Endothelial cell of umbilical vein (primary cell): ENCODE results near the gene RNASEH2B. TPM values are rescaled to one million over a fixed set of nuclear protein-coding genes. Genes with fewer than 3 reads are reported as not detected.

Experiments used
- BruUV-seq: library from RNA; stranded (reverse); fragments of 400-500 nt; replicated peaks from 2 replicates; lab custom pipeline; 2021; lab: Mats Ljungman, UMichigan
- CTCF ChIA-PET: fragments of 300-600, 350-600 bp; sonication (Branson Sonifier 250); formaldehyde crosslinking; loops from one replicate; lab custom pipeline; 2021; ENCODE audit warnings: antibody characterized with exemption, inconsistent platforms; lab: Charles Lee
- POLR2A ChIA-PET: fragments of 300-600, 350-600 bp; sonication (Branson Sonifier 250); formaldehyde crosslinking; loops from one replicate; lab custom pipeline; 2021; ENCODE audit warnings: antibody characterized with exemption, inconsistent platforms; lab: Charles Lee
- DNase-seq: peaks from one replicate; pipeline ENCODE4 v3.0.0-alpha.2; 2011; ENCODE audit warnings: low read depth, low spot score
- FAIRE-seq: peaks from 2 replicates; lab custom pipeline; 2011; peaks lifted over from hg19 to GRCh38; lab: Jason Lieb, UNC
- H2AFZ ChIP-seq: 2 replicates; pipeline ENCODE4 v1.6.0; 2012; ENCODE audit warnings: low read depth, low read length, control low read depth, inconsistent platforms
- H3K27ac ChIP-seq: 2 replicates; pipeline ENCODE4 v1.5.1; 2011; ENCODE audit warnings: low read depth, mild to moderate bottlenecking, control low read depth, low read length, moderate library complexity; ENCODE audit not compliant: insufficient read depth
- H3K27me3 ChIP-seq, 2 experiments: 2 replicates each; pipeline versions ENCODE4 v1.6.0 to v1.6.1; 2011; ENCODE audit warnings: low read length in 2 of 2, mixed read lengths in 1 of 2; ENCODE audit not compliant: control insufficient read depth in 2 of 2, insufficient read depth in 2 of 2
- H3K36me3 ChIP-seq, 2 experiments: 2 replicates in 1 of 2; 3 replicates in 1 of 2; pipeline ENCODE4 v1.5.1; 2011; ENCODE audit warnings: low read length in 2 of 2, mild to moderate bottlenecking in 1 of 2, moderate library complexity in 1 of 2; ENCODE audit not compliant: control insufficient read depth in 2 of 2, insufficient read depth in 2 of 2; ENCODE audit errors: extremely low read depth in 1 of 2
- H3K4me1 ChIP-seq: 3 replicates; pipeline ENCODE4 v1.5.1; 2011; ENCODE audit warnings: mild to moderate bottlenecking, low read length; ENCODE audit not compliant: control insufficient read depth, insufficient read depth; ENCODE audit errors: extremely low read depth
- H3K4me2 ChIP-seq: 2 replicates; pipeline ENCODE4 v1.6.1; 2011; ENCODE audit warnings: low read length, control low read depth, mixed read lengths; ENCODE audit not compliant: insufficient read depth
- H3K4me3 ChIP-seq, 3 experiments: fragments of 200-600 bp in 1 of 3; sonication (generic), shearing (Covaris generic) in 1 of 3; replicated peaks in 1 of 3; 2 replicates each; pipeline ENCODE4 v1.5.1; 2011 to 2016; ENCODE audit warnings: control low read depth in 3 of 3, low read length in 3 of 3, mild to moderate bottlenecking in 2 of 3, inconsistent platforms in 1 of 3, low read depth in 1 of 3, moderate library complexity in 1 of 3; ENCODE audit not compliant: insufficient read depth in 1 of 3
- H3K79me2 ChIP-seq: 2 replicates; pipeline ENCODE4 v1.6.0; 2012; ENCODE audit warnings: low read length, inconsistent platforms; ENCODE audit not compliant: control insufficient read depth, insufficient read depth
- H3K9ac ChIP-seq: replicated peaks from 2 replicates; pipeline ENCODE3; 2011; ENCODE audit warnings: low read length, control low read depth; ENCODE audit not compliant: insufficient read depth; ENCODE audit errors: extremely low read depth
- H3K9me1 ChIP-seq: replicated peaks from 3 replicates; pipeline ENCODE4 v1.6.0; 2011; ENCODE audit warnings: mild to moderate bottlenecking, low read length; ENCODE audit not compliant: control insufficient read depth, insufficient read depth; ENCODE audit errors: extremely low read depth
- H3K9me3 ChIP-seq: replicated peaks from 2 replicates; pipeline ENCODE4 v1.5.1; 2012; ENCODE audit warnings: low read length, inconsistent platforms; ENCODE audit not compliant: control insufficient read depth, insufficient read depth
- H4K20me1 ChIP-seq: replicated peaks from 2 replicates; pipeline ENCODE3; 2011; ENCODE audit warnings: mild to moderate bottlenecking, low read length; ENCODE audit not compliant: control insufficient read depth, insufficient read depth; ENCODE audit errors: extremely low read depth
- CTCF ChIP-seq, 2 donors: IDR thresholded peaks; 1 replicate in 1 of 2; 2 replicates in 1 of 2; pipeline ENCODE4 v1.5.1; 2011; ENCODE audit warnings: low read length in 2 of 2, mild to moderate bottlenecking in 2 of 2, moderate library complexity in 2 of 2, control low read depth in 1 of 2, inconsistent platforms in 1 of 2, low read depth in 1 of 2; ENCODE audit not compliant: insufficient read depth in 1 of 2; ENCODE audit errors: extremely low read depth in 1 of 2
- EZH2 ChIP-seq: IDR thresholded peaks from 2 replicates; pipeline ENCODE4 v1.6.1; 2012; ENCODE audit warnings: borderline replicate concordance, low read depth, mild to moderate bottlenecking, moderate library complexity, low read length, inconsistent platforms; ENCODE audit not compliant: severe bottlenecking
- FOS ChIP-seq: IDR thresholded peaks from 2 replicates; pipeline ENCODE4 v1.6.1; 2011; ENCODE audit warnings: mild to moderate bottlenecking, low read length, moderate library complexity, borderline replicate concordance; ENCODE audit not compliant: insufficient read depth
- GATA2 ChIP-seq: IDR thresholded peaks from 2 replicates; pipeline ENCODE4 v1.7.0; 2011; ENCODE audit warnings: low read depth, mild to moderate bottlenecking, moderate library complexity, mixed read lengths, low read length; ENCODE audit not compliant: insufficient read length, insufficient read depth
- JUN ChIP-seq: IDR thresholded peaks from 2 replicates; pipeline ENCODE4 v1.6.1; 2011; ENCODE audit warnings: borderline replicate concordance, low read depth; ENCODE audit not compliant: insufficient read length, insufficient read depth
- MAX ChIP-seq: IDR thresholded peaks from 2 replicates; pipeline ENCODE4 v1.6.1; 2011; ENCODE audit not compliant: insufficient read depth, insufficient read length
- MYC ChIP-seq: IDR thresholded peaks from one replicate; pipeline ENCODE4 v1.6.1; 2011; ENCODE audit warnings: mild to moderate bottlenecking, low read depth, low read length
- POLR2A ChIP-seq: IDR thresholded peaks from 2 replicates; pipeline ENCODE4 v1.6.1; 2012; ENCODE audit warnings: low read depth, mild to moderate bottlenecking, control low read depth, low read length
- POLR2AphosphoS5 ChIP-seq: IDR thresholded peaks from 2 replicates; pipeline ENCODE4 v1.6.1; 2012; ENCODE audit warnings: low read depth, mild to moderate bottlenecking, control low read depth, low read length, moderate library complexity; ENCODE audit not compliant: insufficient read depth
- dilution Hi-C: fragments of 300-500 bp; cut with MboI; formaldehyde crosslinking; loops from one replicate; pipeline ENCODE4 v1.15.0; 2019; ENCODE audit warnings: low sequenced_read_pairs; ENCODE audit not compliant: extremely low pct_ligation_motif_present
- intact Hi-C: fragments of 100-400 bp; cut with micrococcal nuclease; formaldehyde crosslinking; loops from one replicate; pipeline ENCODE4 v1.10.0; 2022
- polyA plus RNA-seq, 4 experiments: library from polyadenylated mRNA; depleted of rRNA in 3 of 4; stranded (reverse) in 3 of 4; unstranded in 1 of 4; fragments of >200 nt; gene quantifications; 2 replicates each; pipeline versions ENCODE4 v1.2.1 to v1.2.3, GENCODE V29; 2011 to 2012; ENCODE audit warnings: missing spikeins in 1 of 4
- total RNA-seq: library from RNA; stranded (reverse); gene quantifications from 2 replicates; pipeline ENCODE4 v1.2.3, GENCODE V29; 2021

Gene RNASEH2B
- total and polyA plus RNA-seq, 2 donors (not counting 3 experiments of a cell fraction or from before 2014, with no cell fraction given): 8.9 to 25.1 TPM

- no peak for TF ChIP-seq CTCF (IDR thresholded peaks at IDR 0.05; ENCODE audit: extremely low read depth in 1 of 2, insufficient read depth in 1 of 2, low read depth in 1 of 2, low read length in 2 of 2)
- no peak for TF ChIP-seq POLR2A
- no peak for TF ChIP-seq FOS
- no peak for TF ChIP-seq EZH2
- no peak for TF ChIP-seq JUN
- no peak for TF ChIP-seq POLR2AphosphoS5
- TF ChIP-seq MAX: no peak
- TF ChIP-seq GATA2: no peak
- TF ChIP-seq MYC: no peak
- Histone ChIP-seq H3K79me2 (no peaks in the 10 kb centered on the region), H3K9me1 (no peaks in the 10 kb centered on the region), H3K9ac (no peak overlapping the region), H3K9me3 (no peaks in the 10 kb centered on the region), H2AFZ (no peak overlapping the region), H3K4me3 (no peak overlapping the region), H3K36me3 (no peaks in the 10 kb centered on the region), H3K27ac (no peak overlapping the region), H3K4me2 (no peak overlapping the region), H3K4me1 (no peaks in the 10 kb centered on the region), H4K20me1 (no peaks in the 10 kb centered on the region), H3K27me3 (no peaks in the 10 kb centered on the region)
- ChIA-PET CTCF (interaction anchor here (0.7 to 1.0 kb wide), 2 partner anchors 11 to 67 kb away, joined by 3 to 4 read pairs; no protein-coding TSS in a partner anchor), POLR2A (no interaction called here)
- DNase-seq (no peak), FAIRE-seq (no peak)
- dilution Hi-C loops: no loop called here
- intact Hi-C loops: no loop called here
- no TSS peak for BruUV-seq
Observed at GRCh38 chr13:50979187-50979586, 69.6 kb downstream of the RNASEH2B start.
